ENCODE data around the gene CCNL2. TPM values are rescaled to one million over a fixed set of nuclear protein-coding genes. Genes with fewer than 3 reads are reported as not detected.
A peak's percentile ranks its signal among the peaks of the same experiment; 100 is the strongest.

CCNL2 gene
- total RNA-seq, 1 experiment from 2014 or later, result 173 TPM

GRCh38 chr1:1347026-1347595, 52.0 kb downstream of the CCNL2 start:
- Histone ChIP-seq H2BK12ac (ENCODE audit: insufficient read length, low read depth, low read length) (no peak overlapping the region), H3K4me1 (ENCODE audit: insufficient read depth, low read length) (no peaks in the 10 kb centered on the region; the same call in 1 of the 2 replicates), H3K4ac (ENCODE audit: low read depth, low read length) (no peak overlapping the region), H3K4me2 (ENCODE audit: insufficient read depth, insufficient read length, low read length) (peak overlapping the region; percentile 90), H3K27me3 (ENCODE audit: insufficient read depth, low read length) (no peaks in the 10 kb centered on the region), H4K91ac (ENCODE audit: insufficient read length, low read depth, low read length) (no peak overlapping the region), H2BK120ac (ENCODE audit: low read depth, low read length, poor library complexity, severe bottlenecking) (no peak overlapping the region), H2BK20ac (ENCODE audit: low read depth, low read length, poor library complexity, severe bottlenecking) (no peak overlapping the region), H3K79me1 (ENCODE audit: insufficient read depth, low read depth, low read length, poor library complexity, severe bottlenecking) (peaks cover 13% of the 10 kb centered on the region), H3K23ac (ENCODE audit: insufficient read length, low read depth, low read length) (no peak overlapping the region), H3K14ac (ENCODE audit: insufficient read depth, low read length) (no peak overlapping the region; the same call in 1 of the 2 replicates), H3K79me2 (ENCODE audit: insufficient read depth, low read length) (peaks cover 3% of the 10 kb centered on the region; the same call in 1 of the 2 replicates), H3K27ac (ENCODE audit: insufficient read length, low read depth, low read length) (no peak overlapping the region), H3K9ac (ENCODE audit: extremely low read depth, insufficient read length, low read length) (no peak overlapping the region), H3T11ph (ENCODE audit: low read length) (no peak overlapping the region), H4K8ac (replicated peaks; ENCODE audit: insufficient read length, low read depth, low read length) (no peak overlapping the region), H3K56ac (ENCODE audit: insufficient read length, low read depth, low read length) (no peak overlapping the region), H3K18ac (ENCODE audit: insufficient read length, low read depth, low read length) (no peak overlapping the region), H2BK15ac (ENCODE audit: low read depth, low read length) (no peak overlapping the region), H2AFZ (ENCODE audit: low read length) (no peak overlapping the region), H4K20me1 (ENCODE audit: control insufficient read depth, insufficient read depth, insufficient read length) (peaks cover 3% of the 10 kb centered on the region), H3K23me2 (ENCODE audit: insufficient read length, low read depth, low read length, poor library complexity, severe bottlenecking) (peaks cover 9% of the 10 kb centered on the region), H4K5ac (ENCODE audit: insufficient read length, low read depth, low read length) (no peak overlapping the region), H2AK5ac (ENCODE audit: insufficient read length, low read length) (no peak overlapping the region), H2BK5ac (ENCODE audit: insufficient read length, low read length) (no peak overlapping the region), H3K9me3 (ENCODE audit: control insufficient read depth, low read depth, low read length) (no peaks in the 10 kb centered on the region)
- Mint-ChIP-seq H3K9me3 (no peaks in the 10 kb centered on the region), H3K4me1 (peaks cover 8 to 21% of the 10 kb centered on the region in 2 experiments), H3K36me3 (ENCODE audit: insufficient read depth in 1 of 3, low read depth in 3 of 3) (peaks cover 4 to 6% (median 5%) of the 10 kb centered on the region in 3 experiments; a peak in 3 of 7 replicates), H3K4me3 (peak overlapping the region; percentile 72 to 84), H3K27ac (no peak overlapping the region), H3K27me3 (ENCODE audit: low read depth) (peaks cover 1% of the 10 kb centered on the region; the same call in 1 of the 2 replicates)
- DNase-seq, result no peak
- no peak for TF ChIP-seq CTCF (conservative IDR thresholded peaks at IDR 0.05)
- WGBS (ENCODE audit: extremely low coverage, insufficient read length, low lambda C conversion rate), result no CpG with 5 or more reads among the region's 10 CpGs
